Tibial nerve (tissue), 4 donors: ENCODE data around the gene TCAP. TPM values are rescaled to one million over a fixed set of nuclear protein-coding genes. Genes with fewer than 3 reads are reported as not detected.

Source experiments
- DNase-seq, 2 donors: peaks; one replicate each; pipeline ENCODE4 v3.0.0-alpha.2; 2019; ENCODE audit warnings: low spot score in 2 of 2
- H3K27ac ChIP-seq, 4 donors: fragments of 200-600 bp; sonication (generic) in 3 of 4; one replicate each; pipeline ENCODE4 v1.5.1; 2017 to 2019; ENCODE audit warnings: mild to moderate bottlenecking in 1 of 4
- H3K27me3 ChIP-seq, 2 donors: fragments of 200-600 bp; sonication (generic) in 1 of 2; one replicate each; pipeline versions ENCODE4 v1.5.1 to v1.6.0; 2017 to 2019
- H3K36me3 ChIP-seq, 3 donors: fragments of 200-600 bp; sonication (generic); one replicate each; pipeline ENCODE4 v1.5.1; 2018 to 2019
- H3K4me1 ChIP-seq, 4 donors: fragments of 200-600 bp; sonication (generic) in 3 of 4; one replicate each; pipeline ENCODE4 v1.5.1; 2017 to 2019
- H3K4me3 ChIP-seq, 4 donors: fragments of 200-600 bp; sonication (generic) in 3 of 4; one replicate each; pipeline ENCODE4 v1.5.1; 2017 to 2019; ENCODE audit warnings: mild to moderate bottlenecking in 1 of 4, moderate library complexity in 1 of 4
- H3K9me3 ChIP-seq, 4 donors: fragments of 200-600 bp; sonication (generic) in 3 of 4; one replicate each; pipeline ENCODE4 v1.5.1; 2017 to 2019
- EP300 ChIP-seq, 2 donors: sonication (generic); formaldehyde crosslinking; IDR thresholded peaks; one replicate each; pipeline ENCODE4 v1.6.1; 2017; ENCODE audit warnings: antibody characterized with exemption in 2 of 2, mild to moderate bottlenecking in 1 of 2
- POLR2A ChIP-seq, 2 donors: fragments of 450-650 bp; IDR thresholded peaks; one replicate each; pipeline ENCODE4 v1.6.1; 2017; ENCODE audit warnings: antibody characterized with exemption in 2 of 2, mild to moderate bottlenecking in 2 of 2, moderate library complexity in 2 of 2
- WGBS, 2 donors: methylation state at CpG; one replicate each; pipeline ENCODE4 v1.1.5; 2018; 5-methylcytosine and 5-hydroxymethylcytosine counted together
- total RNA-seq, 4 donors: library from RNA; depleted of rRNA; stranded (reverse); fragments of >200 nt; gene quantifications; one replicate each; pipeline ENCODE4 v1.1.0, GENCODE V29; 2016
- TF ChIP-seq, protein P1 (sequence below), 5 experiments: fragments of 200-600 bp in 3 of 5; fragments of 450-650 bp in 2 of 5; sonication (generic) in 3 of 5; IDR thresholded peaks; one replicate each; pipeline ENCODE4 v1.5.1; 2016 to 2019; ENCODE audit warnings: antibody characterized with exemption in 5 of 5, mild to moderate bottlenecking in 3 of 5, moderate library complexity in 2 of 5

Gene TCAP
- total RNA-seq, 4 donors from 2014 or later = 0.30 to 5.5 (median 0.61) TPM

DNA sequence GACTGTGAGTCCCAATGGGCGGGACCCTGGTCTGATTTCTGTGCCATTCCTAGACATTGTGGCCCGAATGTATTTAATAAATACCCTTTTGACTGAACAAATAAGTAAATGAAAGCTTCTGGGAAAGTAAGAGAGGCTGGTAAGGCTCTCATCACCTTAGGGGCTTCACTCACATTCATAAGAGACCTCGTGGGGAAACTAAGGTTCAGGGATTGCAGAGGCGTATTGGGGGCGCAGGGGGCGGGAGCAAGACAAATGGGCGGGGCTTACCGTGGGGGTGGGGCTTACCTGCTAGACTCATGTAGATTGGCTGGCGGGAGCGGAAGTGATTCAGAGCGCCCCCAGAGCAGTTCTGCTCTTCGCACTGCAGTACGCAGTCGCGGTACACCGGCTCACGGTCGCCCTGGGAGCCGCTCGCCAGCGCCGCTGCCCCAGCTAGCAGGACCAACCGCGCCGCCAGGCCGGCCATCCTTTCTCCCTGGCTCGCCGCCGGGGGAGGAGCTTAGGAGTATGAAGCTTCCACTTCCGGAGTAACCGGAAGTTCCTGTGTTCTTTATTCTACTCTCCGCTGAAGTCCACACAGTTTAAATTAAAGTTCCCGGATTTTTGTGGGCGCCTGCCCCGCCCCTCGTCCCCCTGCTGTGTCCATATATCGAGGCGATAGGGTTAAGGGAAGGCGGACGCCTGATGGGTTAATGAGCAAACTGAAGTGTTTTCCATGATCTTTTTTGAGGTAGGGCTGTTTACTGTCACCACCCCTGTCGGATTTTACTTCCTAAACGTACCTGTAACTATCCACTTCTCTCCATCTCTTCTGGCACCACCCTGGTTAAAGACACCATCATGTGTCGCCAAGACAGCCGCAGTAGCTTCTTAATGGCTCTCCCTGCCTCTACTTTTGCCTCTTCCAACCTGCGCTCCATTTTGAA, 22.7 kb downstream of the TCAP start, which contains the start of gene PGAP3:
Gene PGAP3, minus strand, starts transcription at position 512 of the 929 bp plus-strand sequence. Its CDS starts 43 bp downstream, at position 469.
- peak; percentile 25 to 52 for TF ChIP-seq POLR2A (IDR thresholded peaks at IDR 0.05)
- TF ChIP-seq EP300 (IDR thresholded peaks at IDR 0.05) = peak; percentile 79 to 80
- TF ChIP-seq, protein P1, sequence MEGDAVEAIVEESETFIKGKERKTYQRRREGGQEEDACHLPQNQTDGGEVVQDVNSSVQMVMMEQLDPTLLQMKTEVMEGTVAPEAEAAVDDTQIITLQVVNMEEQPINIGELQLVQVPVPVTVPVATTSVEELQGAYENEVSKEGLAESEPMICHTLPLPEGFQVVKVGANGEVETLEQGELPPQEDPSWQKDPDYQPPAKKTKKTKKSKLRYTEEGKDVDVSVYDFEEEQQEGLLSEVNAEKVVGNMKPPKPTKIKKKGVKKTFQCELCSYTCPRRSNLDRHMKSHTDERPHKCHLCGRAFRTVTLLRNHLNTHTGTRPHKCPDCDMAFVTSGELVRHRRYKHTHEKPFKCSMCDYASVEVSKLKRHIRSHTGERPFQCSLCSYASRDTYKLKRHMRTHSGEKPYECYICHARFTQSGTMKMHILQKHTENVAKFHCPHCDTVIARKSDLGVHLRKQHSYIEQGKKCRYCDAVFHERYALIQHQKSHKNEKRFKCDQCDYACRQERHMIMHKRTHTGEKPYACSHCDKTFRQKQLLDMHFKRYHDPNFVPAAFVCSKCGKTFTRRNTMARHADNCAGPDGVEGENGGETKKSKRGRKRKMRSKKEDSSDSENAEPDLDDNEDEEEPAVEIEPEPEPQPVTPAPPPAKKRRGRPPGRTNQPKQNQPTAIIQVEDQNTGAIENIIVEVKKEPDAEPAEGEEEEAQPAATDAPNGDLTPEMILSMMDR (IDR thresholded peaks at IDR 0.05) = peak in 2 of 5 experiments; percentile 15 to 26
- Histone ChIP-seq H3K9me3 (no peaks in the 10 kb centered on the region), H3K36me3 (peaks cover 0 to 32% (median 0%) of the 10 kb centered on the region in 3 donors), H3K4me1 (peaks cover 0 to 18% (median 15%) of the 10 kb centered on the region in 4 donors), H3K27ac (peak within 1 kb of the TSS; percentile 71 to 95 (median 88)), H3K27me3 (no peaks in the 10 kb centered on the region), H3K4me3 (peak within 1 kb of the TSS; percentile 51 to 86 (median 68))
- peak; percentile 73 to 86 for DNase-seq
- 2 to 3% methylated on average over 30 to 45 of the region's 45 CpGs for WGBS, 2 donors

DNA sequence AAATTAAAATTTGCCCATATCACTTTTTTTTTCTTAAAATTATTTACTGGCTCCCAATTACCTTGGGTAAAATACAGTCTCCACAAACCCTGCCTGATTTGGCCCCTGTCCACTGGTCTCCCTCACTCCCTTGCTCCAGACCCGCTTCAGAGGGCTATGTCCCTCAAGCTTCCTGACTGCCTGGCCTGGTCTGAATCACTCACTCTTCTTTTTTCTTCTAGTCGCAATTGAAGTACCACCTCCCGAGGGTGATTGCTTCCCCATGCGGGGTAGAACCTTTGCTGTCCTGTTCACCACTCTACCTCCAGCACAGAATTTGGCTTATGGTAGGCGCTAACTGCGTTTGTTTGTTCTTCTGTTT, 23.3 kb downstream of the TCAP start:
- TF ChIP-seq, protein P1 (IDR thresholded peaks at IDR 0.05) = no peak
- no peak for TF ChIP-seq EP300 (IDR thresholded peaks at IDR 0.05)
- DNase-seq = no peak
- peaks cover 0 to 18% (median 15%) of the 10 kb centered on the region in 4 donors for H3K4me1 ChIP-seq
- peak overlapping the region; percentile 51 to 86 (median 68) for H3K4me3 ChIP-seq
- no peaks in the 10 kb centered on the region for H3K27me3 ChIP-seq
- peaks cover 0 to 25% (median 0%) of the 10 kb centered on the region in 3 donors for H3K36me3 ChIP-seq
- WGBS, 2 donors = 17 to 18% methylated on average over 6 of the region's 6 CpGs
- H3K9me3 ChIP-seq = no peaks in the 10 kb centered on the region
- H3K27ac ChIP-seq = peak overlapping the region; percentile 71 to 95 (median 88)

DNA sequence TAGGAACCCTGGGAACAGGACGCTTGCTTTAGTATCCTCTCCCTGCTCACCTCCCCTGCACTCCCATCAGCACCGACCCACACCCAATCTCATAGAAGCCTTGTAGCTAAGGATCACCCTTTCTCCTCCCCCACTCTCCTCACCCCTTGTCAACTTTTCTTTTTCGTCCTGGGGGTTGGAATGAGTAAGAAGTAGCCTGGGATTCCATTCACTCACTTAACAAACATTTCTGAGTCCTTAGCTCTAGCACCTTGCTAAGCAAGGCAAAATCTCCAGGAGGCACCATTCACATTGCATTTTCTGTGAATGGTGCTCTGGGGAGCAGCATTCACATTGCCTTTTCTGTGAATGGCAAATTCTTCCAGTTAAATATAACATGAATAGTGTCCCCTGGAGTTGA, 23.8 kb downstream of the TCAP start:
- peak overlapping the region in 2 of 4 donors; percentile 51 to 67 for H3K4me3 ChIP-seq
- no peak for DNase-seq
- H3K27ac ChIP-seq = no peak overlapping the region
- H3K9me3 ChIP-seq = no peaks in the 10 kb centered on the region
- no peaks in the 10 kb centered on the region for H3K27me3 ChIP-seq
- TF ChIP-seq EP300 (IDR thresholded peaks at IDR 0.05) (no peak), POLR2A (IDR thresholded peaks at IDR 0.05) (no peak)
- H3K4me1 ChIP-seq = peaks cover 0 to 18% (median 15%) of the 10 kb centered on the region in 4 donors
- 28 to 35% methylated on average over 3 of the region's 3 CpGs for WGBS, 2 donors
- peaks cover 0 to 20% (median 0%) of the 10 kb centered on the region in 3 donors for H3K36me3 ChIP-seq

- no peaks in the 10 kb centered on the region for H3K27me3 ChIP-seq
- H3K4me3 ChIP-seq = no peak overlapping the region
- DNase-seq = no peak
- 69 to 78% methylated on average over 5 of the region's 5 CpGs for WGBS, 2 donors
- no peaks in the 10 kb centered on the region for H3K9me3 ChIP-seq
- H3K4me1 ChIP-seq = peaks cover 0 to 28% (median 0%) of the 10 kb centered on the region in 4 donors
- H3K36me3 ChIP-seq = peaks cover 0 to 6% (median 0%) of the 10 kb centered on the region in 3 donors
- peak overlapping the region in 3 of 4 donors; percentile 48 to 87 (median 87) for H3K27ac ChIP-seq
- TF ChIP-seq POLR2A (IDR thresholded peaks at IDR 0.05) (no peak), EP300 (IDR thresholded peaks at IDR 0.05) (no peak)
- TF ChIP-seq, protein P1 (IDR thresholded peaks at IDR 0.05) = no peak
Observed at GRCh38 chr17:39694593-39694992, 29.4 kb downstream of the TCAP start.

GRCh38 chr17:39695089-39695474, 29.9 kb downstream of the TCAP start:
- Histone ChIP-seq H3K27ac (peak overlapping the region; percentile 12 to 87 (median 68)), H3K4me1 (peaks cover 0 to 29% (median 0%) of the 10 kb centered on the region in 4 donors), H3K27me3 (no peaks in the 10 kb centered on the region), H3K36me3 (peaks cover 0 to 6% (median 0%) of the 10 kb centered on the region in 3 donors), H3K4me3 (no peak overlapping the region), H3K9me3 (no peaks in the 10 kb centered on the region)
- 81 to 83% methylated on average over 2 of the region's 2 CpGs for WGBS, 2 donors
- DNase-seq = no peak
- TF ChIP-seq POLR2A (IDR thresholded peaks at IDR 0.05) = no peak
- TF ChIP-seq, protein P1 (IDR thresholded peaks at IDR 0.05) = no peak
- TF ChIP-seq EP300 (IDR thresholded peaks at IDR 0.05) = no peak
